ENCODE results near the gene NFATC2. TPM values are rescaled to one million over a fixed set of nuclear protein-coding genes. Genes with fewer than 3 reads are reported as not detected.
"Not testable (repeated sequence)": the region's sequence is repeated elsewhere in the genome, so short reads cannot be mapped to it uniquely, and the experiment has no call there.

NFATC2 gene
- total RNA-seq, 1 donor from 2014 or later: 7.6 TPM

- intact Hi-C loops (cut with DNase I): no loop called here
- Histone ChIP-seq H3K36me3 (no peaks in the 10 kb centered on the region), H3K9me3 (no peaks in the 10 kb centered on the region), H3K27ac (no peak overlapping the region), H3K4me3 (no peak overlapping the region), H3K27me3 (no peaks in the 10 kb centered on the region), H3K4me1 (no peaks in the 10 kb centered on the region)
- DNase-seq: no peak
- TF ChIP-seq, protein P1, sequence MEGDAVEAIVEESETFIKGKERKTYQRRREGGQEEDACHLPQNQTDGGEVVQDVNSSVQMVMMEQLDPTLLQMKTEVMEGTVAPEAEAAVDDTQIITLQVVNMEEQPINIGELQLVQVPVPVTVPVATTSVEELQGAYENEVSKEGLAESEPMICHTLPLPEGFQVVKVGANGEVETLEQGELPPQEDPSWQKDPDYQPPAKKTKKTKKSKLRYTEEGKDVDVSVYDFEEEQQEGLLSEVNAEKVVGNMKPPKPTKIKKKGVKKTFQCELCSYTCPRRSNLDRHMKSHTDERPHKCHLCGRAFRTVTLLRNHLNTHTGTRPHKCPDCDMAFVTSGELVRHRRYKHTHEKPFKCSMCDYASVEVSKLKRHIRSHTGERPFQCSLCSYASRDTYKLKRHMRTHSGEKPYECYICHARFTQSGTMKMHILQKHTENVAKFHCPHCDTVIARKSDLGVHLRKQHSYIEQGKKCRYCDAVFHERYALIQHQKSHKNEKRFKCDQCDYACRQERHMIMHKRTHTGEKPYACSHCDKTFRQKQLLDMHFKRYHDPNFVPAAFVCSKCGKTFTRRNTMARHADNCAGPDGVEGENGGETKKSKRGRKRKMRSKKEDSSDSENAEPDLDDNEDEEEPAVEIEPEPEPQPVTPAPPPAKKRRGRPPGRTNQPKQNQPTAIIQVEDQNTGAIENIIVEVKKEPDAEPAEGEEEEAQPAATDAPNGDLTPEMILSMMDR (IDR thresholded peaks at IDR 0.05): no peak
- ATAC-seq: no peak
Measured at GRCh38 chr20:51484831-51485230, 57.7 kb downstream of the NFATC2 start.

DNA sequence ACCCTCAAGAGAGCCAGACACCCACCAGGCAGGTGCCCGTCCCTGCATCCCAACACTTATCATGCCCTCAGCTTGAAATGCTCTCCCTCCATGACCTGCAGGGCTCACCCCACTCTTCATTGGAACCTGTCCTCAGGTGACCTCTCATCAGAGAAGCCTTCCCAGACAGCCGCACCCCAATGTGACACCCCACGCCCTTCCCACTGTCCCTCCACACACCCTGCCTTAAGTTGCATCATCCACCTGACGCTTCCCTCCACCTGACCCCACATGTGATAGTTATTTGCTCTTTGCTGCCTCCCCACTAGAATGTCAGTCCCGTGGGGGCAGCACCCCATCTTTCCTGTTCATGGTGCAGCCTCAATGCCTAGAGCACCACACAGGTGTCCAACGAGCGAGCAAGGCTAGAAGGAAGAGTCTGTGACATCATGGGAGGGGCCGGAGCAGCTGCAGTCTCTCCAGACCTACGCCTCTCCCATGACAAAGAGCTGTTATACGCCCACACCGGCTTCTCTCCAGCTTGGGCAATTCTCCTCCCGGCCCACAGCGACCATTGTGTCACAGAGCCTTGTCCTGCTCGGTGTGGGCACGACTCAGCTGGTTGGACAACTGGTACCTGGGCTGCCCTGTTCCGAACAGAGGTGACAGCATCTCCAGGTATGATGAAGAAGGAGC, 58.2 kb downstream of the NFATC2 start:
- Histone ChIP-seq H3K4me3 (no peak overlapping the region), H3K27me3 (no peaks in the 10 kb centered on the region), H3K27ac (no peak overlapping the region), H3K9me3 (no peaks in the 10 kb centered on the region), H3K36me3 (no peaks in the 10 kb centered on the region), H3K4me1 (no peaks in the 10 kb centered on the region)
- TF ChIP-seq, protein P1 (IDR thresholded peaks at IDR 0.05): no peak
- DNase-seq (peak; percentile 71), ATAC-seq (peak; percentile 66)
- intact Hi-C loops (cut with DNase I): no loop called here

GRCh38 chr20:51482836-51483473, 59.6 kb downstream of the NFATC2 start:
- TF ChIP-seq, protein P1 (IDR thresholded peaks at IDR 0.05): no peak
- no peak overlapping the region for H3K27ac ChIP-seq
- no peak overlapping the region for H3K4me3 ChIP-seq
- no peaks in the 10 kb centered on the region for H3K27me3 ChIP-seq
- H3K4me1 ChIP-seq: no peaks in the 10 kb centered on the region
- no peaks in the 10 kb centered on the region for H3K9me3 ChIP-seq
- H3K36me3 ChIP-seq: no peaks in the 10 kb centered on the region
- intact Hi-C loops (cut with DNase I): no loop called here
- DNase-seq (no peak), ATAC-seq (no peak)

DNA sequence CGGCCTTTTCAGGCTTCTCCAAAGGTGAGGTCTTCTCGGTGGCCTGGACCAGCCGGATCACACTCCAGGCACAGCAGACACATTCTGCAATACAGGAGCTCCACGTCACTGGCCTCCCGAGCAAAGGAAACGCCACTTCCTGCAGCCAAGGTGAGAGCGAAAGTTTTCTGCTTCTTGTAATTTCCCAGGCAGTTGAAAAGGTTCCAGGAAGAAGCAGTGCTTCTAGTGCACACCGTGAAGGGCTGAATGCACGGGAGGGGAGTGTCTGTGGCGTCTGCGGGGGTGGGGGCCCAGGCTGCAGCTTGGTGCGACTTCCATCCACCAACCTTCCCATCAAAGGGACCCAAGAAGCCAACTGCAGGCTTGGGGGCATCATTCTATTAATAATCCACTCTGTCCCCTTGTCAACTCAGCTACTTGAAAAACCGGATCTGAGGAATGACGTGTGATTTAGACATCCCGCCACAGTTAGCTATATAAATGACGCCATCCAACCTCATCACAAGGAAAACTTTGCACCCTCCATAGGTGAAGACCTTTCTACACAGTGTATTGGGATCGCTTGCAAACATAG, 61.1 kb downstream of the NFATC2 start:
- peak; percentile 23 for ATAC-seq
- no peaks in the 10 kb centered on the region for H3K4me1 ChIP-seq
- H3K27ac ChIP-seq: no peak overlapping the region
- no peaks in the 10 kb centered on the region for H3K36me3 ChIP-seq
- no peaks in the 10 kb centered on the region for H3K9me3 ChIP-seq
- intact Hi-C loops (cut with DNase I): no loop called here
- H3K27me3 ChIP-seq: no peaks in the 10 kb centered on the region
- H3K4me3 ChIP-seq: no peak overlapping the region
- TF ChIP-seq, protein P1 (IDR thresholded peaks at IDR 0.05): no peak
- DNase-seq: no peak

GRCh38 chr20:51480507-51481270, 61.8 kb downstream of the NFATC2 start:
- Histone ChIP-seq H3K27ac (no peak overlapping the region), H3K9me3 (no peaks in the 10 kb centered on the region), H3K27me3 (no peaks in the 10 kb centered on the region), H3K4me3 (no peak overlapping the region), H3K36me3 (no peaks in the 10 kb centered on the region), H3K4me1 (no peaks in the 10 kb centered on the region)
- no peak for DNase-seq
- no peak for ATAC-seq
- intact Hi-C loops (cut with DNase I): no loop called here
- TF ChIP-seq, protein P1 (IDR thresholded peaks at IDR 0.05): no peak

DNA sequence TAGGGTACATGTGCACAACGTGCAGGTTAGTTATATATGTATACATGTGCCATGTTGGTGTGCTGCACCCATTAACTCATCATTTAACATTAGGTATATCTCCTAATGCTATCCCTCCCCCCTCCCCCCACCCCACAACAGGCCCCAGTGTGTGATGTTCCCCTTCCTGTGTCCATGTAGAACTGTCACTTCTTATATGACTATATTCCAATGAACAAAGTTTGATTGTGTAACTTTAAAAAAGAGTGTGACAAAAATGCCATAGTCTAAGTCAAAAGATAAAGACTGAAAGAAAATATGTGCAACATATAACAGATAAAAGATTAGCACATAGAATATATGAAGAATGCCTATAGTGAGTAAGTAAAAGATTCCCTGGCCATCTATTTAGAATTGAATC, 66.4 kb downstream of the NFATC2 start:
- H3K27me3 ChIP-seq; H3K36me3 ChIP-seq; H3K27ac ChIP-seq; H3K4me3 ChIP-seq; intact Hi-C loops (cut with DNase I); H3K4me1 ChIP-seq; H3K9me3 ChIP-seq; DNase-seq; ATAC-seq: not testable (repeated sequence)

All from upper lobe of right lung (tissue), 1 donor.